ENCODE measurements around the gene PRPS1L1. TPM values are rescaled to one million over a fixed set of nuclear protein-coding genes. Genes with fewer than 3 reads are reported as not detected.

Gene PRPS1L1
- total RNA-seq, 1 experiment from 2014 or later, result not detected

DNA sequence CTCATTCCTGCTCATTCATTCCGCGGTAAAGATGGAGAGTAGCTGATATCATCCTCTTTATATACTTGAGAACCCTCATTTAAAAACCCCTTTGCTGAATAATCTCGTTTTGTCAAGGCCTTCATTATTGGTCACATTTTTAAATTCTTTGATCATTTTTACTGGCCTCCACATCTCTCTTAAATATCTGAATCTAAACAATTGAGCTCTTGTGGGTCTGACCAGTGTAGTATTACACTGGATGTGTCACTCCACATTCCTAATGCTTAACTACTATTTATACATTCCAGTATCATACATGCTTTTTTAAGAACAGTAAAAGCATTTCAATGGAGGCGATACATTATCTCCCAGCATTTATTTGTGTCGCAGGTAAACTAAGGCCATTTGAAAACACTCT is 12.6 kb upstream of the PRPS1L1 start:
- H3K4me1 ChIP-seq (ENCODE audit: insufficient read depth, low read length), result no peaks in the 10 kb centered on the region
- no peak overlapping the region for H2BK12ac ChIP-seq (ENCODE audit: insufficient read length, low read depth, low read length)
- H3K9me3 ChIP-seq (ENCODE audit: control insufficient read depth, low read depth, low read length), result no peaks in the 10 kb centered on the region
- no peak overlapping the region for H2BK20ac ChIP-seq (ENCODE audit: low read depth, low read length, poor library complexity, severe bottlenecking)
- H4K20me1 ChIP-seq (ENCODE audit: control insufficient read depth, insufficient read depth, insufficient read length), result no peaks in the 10 kb centered on the region
- no peak overlapping the region for H3T11ph ChIP-seq (ENCODE audit: low read length)
- no peak overlapping the region for H3K27ac ChIP-seq (ENCODE audit: insufficient read length, low read depth, low read length)
- no peak overlapping the region for H4K8ac ChIP-seq (replicated peaks; ENCODE audit: insufficient read length, low read depth, low read length)
- Mint-ChIP-seq H3K4me3 (no peak overlapping the region), H3K4me1 (no peaks in the 10 kb centered on the region), H3K27me3 (ENCODE audit: low read depth) (no peaks in the 10 kb centered on the region), H3K27ac (no peak overlapping the region; a peak in 1 of 7 replicates), H3K9me3 (peaks cover 0 to 3% of the 10 kb centered on the region in 2 experiments; a peak in 3 of 5 replicates), H3K36me3 (ENCODE audit: insufficient read depth in 1 of 3, low read depth in 3 of 3) (peaks cover 0 to 4% (median 0%) of the 10 kb centered on the region in 3 experiments; a peak in 2 of 7 replicates)
- DNase-seq, result no peak
- H4K5ac ChIP-seq (ENCODE audit: insufficient read length, low read depth, low read length), result no peak overlapping the region
- no peak overlapping the region for H2AK5ac ChIP-seq (ENCODE audit: insufficient read length, low read length)
- H2AFZ ChIP-seq (ENCODE audit: low read length), result no peak overlapping the region
- no peaks in the 10 kb centered on the region for H3K79me2 ChIP-seq (ENCODE audit: insufficient read depth, low read length)
- no peak overlapping the region for H3K56ac ChIP-seq (ENCODE audit: insufficient read length, low read depth, low read length)
- H2BK15ac ChIP-seq (ENCODE audit: low read depth, low read length), result no peak overlapping the region
- no peaks in the 10 kb centered on the region for H3K79me1 ChIP-seq (ENCODE audit: insufficient read depth, low read depth, low read length, poor library complexity, severe bottlenecking)
- WGBS (ENCODE audit: extremely low coverage, insufficient read length, low lambda C conversion rate), result no CpG with 5 or more reads among the region's 5 CpGs
- H3K23ac ChIP-seq (ENCODE audit: insufficient read length, low read depth, low read length), result no peak overlapping the region
- H2BK5ac ChIP-seq (ENCODE audit: insufficient read length, low read length), result no peak overlapping the region
- H3K18ac ChIP-seq (ENCODE audit: insufficient read length, low read depth, low read length), result no peak overlapping the region
- no peak overlapping the region for H3K9ac ChIP-seq (ENCODE audit: extremely low read depth, insufficient read length, low read length)
- no peak overlapping the region for H4K91ac ChIP-seq (ENCODE audit: insufficient read length, low read depth, low read length)
- no peak overlapping the region for H3K4ac ChIP-seq (ENCODE audit: low read depth, low read length)
- no peaks in the 10 kb centered on the region for H3K27me3 ChIP-seq (ENCODE audit: insufficient read depth, low read length)
- H3K23me2 ChIP-seq (ENCODE audit: insufficient read length, low read depth, low read length, poor library complexity, severe bottlenecking), result no peaks in the 10 kb centered on the region
- TF ChIP-seq CTCF (conservative IDR thresholded peaks at IDR 0.05), result no peak
- H3K4me2 ChIP-seq (ENCODE audit: insufficient read depth, insufficient read length, low read length), result no peak overlapping the region
- no peak overlapping the region for H3K14ac ChIP-seq (ENCODE audit: insufficient read depth, low read length)
- no peak overlapping the region for H2BK120ac ChIP-seq (ENCODE audit: low read depth, low read length, poor library complexity, severe bottlenecking)
